Stimulated activated CD8-positive, alpha-beta memory T cell treated with anti-CD3 and anti-CD28 coated beads, Interleukin-4, amount 100 ng/mL, for 4 hours (primary cell): ENCODE measurements around the gene HIVEP1.
"Not testable (repeated sequence)": the region's sequence is repeated elsewhere in the genome, so short reads cannot be mapped to it uniquely, and the experiment has no call there.

Experiments
- DNase-seq, 2 donors: peaks; one replicate each; pipeline ENCODE4 v3.0.0-alpha.2; 2020; ENCODE audit warnings: low read depth in 2 of 2, low spot score in 1 of 2

The HIVEP1 gene

GRCh38 chr6:12082368-12082767 is 70.3 kb downstream of the HIVEP1 start:
- no peak for DNase-seq

- DNase-seq: no peak
These were observed 71.2 kb downstream of the HIVEP1 start for GRCh38 chr6:12083302-12083701.

GRCh38 chr6:12083763-12084162 is 71.7 kb downstream of the HIVEP1 start:
- no peak for DNase-seq

GRCh38 chr6:12084681-12085080 is 72.6 kb downstream of the HIVEP1 start:
- DNase-seq: no peak

GRCh38 chr6:12088531-12088930 is 76.4 kb downstream of the HIVEP1 start:
- no peak for DNase-seq

GRCh38 chr6:12090714-12091113 is 78.6 kb downstream of the HIVEP1 start:
- no peak for DNase-seq

GRCh38 chr6:12092762-12093161 is 80.7 kb downstream of the HIVEP1 start:
- DNase-seq: no peak

GRCh38 chr6:12094689-12095088 is 82.6 kb downstream of the HIVEP1 start:
- no peak for DNase-seq

- DNase-seq: no peak
These were observed 84.2 kb downstream of the HIVEP1 start for GRCh38 chr6:12096342-12096741.

- no peak for DNase-seq
These were observed 85.7 kb downstream of the HIVEP1 start for GRCh38 chr6:12097791-12098190.

- no peak for DNase-seq
These were observed 87.7 kb downstream of the HIVEP1 start for GRCh38 chr6:12099623-12100338.

- DNase-seq: no peak
These were observed 88.9 kb downstream of the HIVEP1 start for GRCh38 chr6:12101048-12101447.

GRCh38 chr6:12101653-12102312 is 89.7 kb downstream of the HIVEP1 start:
- DNase-seq: no peak

GRCh38 chr6:12102350-12102749 is 90.2 kb downstream of the HIVEP1 start:
- DNase-seq: no peak

- DNase-seq: no peak
These were observed 91.0 kb downstream of the HIVEP1 start for GRCh38 chr6:12103158-12103557.

- DNase-seq: no peak
These were observed 93.2 kb downstream of the HIVEP1 start for GRCh38 chr6:12105271-12105670.

GRCh38 chr6:12108376-12108775 is 96.3 kb downstream of the HIVEP1 start:
- not testable (repeated sequence) for DNase-seq

- DNase-seq: no peak
These were observed 98.6 kb downstream of the HIVEP1 start for GRCh38 chr6:12110523-12111362.

GRCh38 chr6:12111363-12111670 is 99.2 kb downstream of the HIVEP1 start:
- no peak for DNase-seq

- DNase-seq: no peak
These were observed 100.6 kb downstream of the HIVEP1 start for GRCh38 chr6:12112540-12113189.

- no peak for DNase-seq
These were observed 101.1 kb downstream of the HIVEP1 start for GRCh38 chr6:12113190-12113577.

GRCh38 chr6:12114055-12114503 is 102.0 kb downstream of the HIVEP1 start:
- DNase-seq: no peak
